ENCODE results near the gene LHFPL2. TPM values are rescaled to one million over a fixed set of nuclear protein-coding genes. Genes with fewer than 3 reads are reported as not detected.

Gene LHFPL2
- total RNA-seq, 1 donor from 2014 or later: 113 TPM

DNA sequence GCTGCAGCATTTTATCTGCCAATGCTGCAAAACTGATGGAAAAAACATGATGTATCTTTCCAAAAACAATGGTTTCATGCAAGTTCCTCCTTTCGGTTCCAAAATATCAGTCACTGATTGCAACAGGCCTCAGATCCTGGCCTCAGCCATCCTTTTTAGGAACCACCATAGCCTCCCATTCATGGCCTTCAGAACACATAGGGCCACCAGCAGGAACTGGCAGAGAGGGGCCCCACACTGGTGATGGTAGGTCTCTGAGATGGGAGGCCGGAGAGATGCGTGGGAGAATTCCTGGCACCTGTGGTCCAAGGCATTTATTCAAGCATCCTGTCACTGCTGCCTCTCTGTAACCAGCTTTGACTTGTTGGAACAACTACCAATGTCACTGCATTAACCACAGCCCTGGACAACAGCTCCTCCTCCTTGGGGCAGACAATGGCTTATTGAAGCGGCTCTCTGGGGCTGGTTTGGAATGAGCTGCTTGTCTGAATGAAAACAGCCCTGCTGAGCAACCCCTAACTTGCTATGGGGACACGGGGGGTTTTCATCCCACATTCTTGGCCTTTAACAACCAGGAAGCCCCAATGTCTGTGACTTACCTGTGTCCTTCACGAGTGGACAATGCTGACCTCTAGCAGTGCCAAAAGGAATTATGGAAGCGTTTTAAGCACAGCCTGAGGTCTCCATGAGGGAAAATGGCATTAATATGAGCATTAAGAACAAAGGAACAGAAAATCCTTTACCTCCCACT, 108.1 kb downstream of the LHFPL2 start:
- Mint-ChIP-seq H3K4me3 (ENCODE audit: unreplicated experiment) (no peak overlapping the region), H3K4me1 (ENCODE audit: unreplicated experiment) (peaks cover 53% of the 10 kb centered on the region), H3K9me3 (ENCODE audit: unreplicated experiment) (no peaks in the 10 kb centered on the region), H3K27ac (ENCODE audit: unreplicated experiment) (no peak overlapping the region), H3K36me3 (ENCODE audit: unreplicated experiment) (peaks cover 17% of the 10 kb centered on the region), H3K27me3 (ENCODE audit: unreplicated experiment) (no peaks in the 10 kb centered on the region)
- no peak for DNase-seq (ENCODE audit: extremely low spot score, unreplicated experiment)
- TF ChIP-seq, protein P1, sequence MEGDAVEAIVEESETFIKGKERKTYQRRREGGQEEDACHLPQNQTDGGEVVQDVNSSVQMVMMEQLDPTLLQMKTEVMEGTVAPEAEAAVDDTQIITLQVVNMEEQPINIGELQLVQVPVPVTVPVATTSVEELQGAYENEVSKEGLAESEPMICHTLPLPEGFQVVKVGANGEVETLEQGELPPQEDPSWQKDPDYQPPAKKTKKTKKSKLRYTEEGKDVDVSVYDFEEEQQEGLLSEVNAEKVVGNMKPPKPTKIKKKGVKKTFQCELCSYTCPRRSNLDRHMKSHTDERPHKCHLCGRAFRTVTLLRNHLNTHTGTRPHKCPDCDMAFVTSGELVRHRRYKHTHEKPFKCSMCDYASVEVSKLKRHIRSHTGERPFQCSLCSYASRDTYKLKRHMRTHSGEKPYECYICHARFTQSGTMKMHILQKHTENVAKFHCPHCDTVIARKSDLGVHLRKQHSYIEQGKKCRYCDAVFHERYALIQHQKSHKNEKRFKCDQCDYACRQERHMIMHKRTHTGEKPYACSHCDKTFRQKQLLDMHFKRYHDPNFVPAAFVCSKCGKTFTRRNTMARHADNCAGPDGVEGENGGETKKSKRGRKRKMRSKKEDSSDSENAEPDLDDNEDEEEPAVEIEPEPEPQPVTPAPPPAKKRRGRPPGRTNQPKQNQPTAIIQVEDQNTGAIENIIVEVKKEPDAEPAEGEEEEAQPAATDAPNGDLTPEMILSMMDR (IDR thresholded peaks at IDR 0.05): no peak

DNA sequence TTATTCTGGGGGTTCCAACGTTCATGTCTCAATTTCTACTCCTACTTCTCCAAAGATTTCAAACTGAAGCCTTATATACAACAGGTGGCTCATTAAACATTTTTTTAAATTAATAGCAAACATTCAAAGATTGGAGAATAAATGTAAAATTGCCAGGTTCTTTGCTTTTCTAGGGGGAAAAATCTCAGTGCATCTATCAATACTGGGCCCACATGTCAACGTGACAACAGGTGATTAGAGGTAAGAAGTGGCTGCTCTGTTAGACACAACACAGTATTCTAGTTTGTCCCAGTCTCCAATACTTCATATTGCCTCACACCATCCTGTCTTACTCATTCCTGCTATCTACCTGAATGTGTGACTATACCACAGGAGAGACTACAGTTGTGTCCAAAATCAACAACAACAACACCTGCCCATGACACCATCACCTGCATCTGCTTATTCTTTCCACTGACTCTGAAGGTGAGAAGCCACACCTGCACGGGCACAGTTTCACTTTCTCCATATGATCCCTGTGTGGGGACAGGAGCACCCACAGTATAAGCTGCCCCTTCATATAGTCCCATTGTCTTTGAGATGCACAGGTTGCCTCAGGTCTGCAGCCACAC, 110.2 kb downstream of the LHFPL2 start:
- peaks cover 54% of the 10 kb centered on the region for H3K4me1 Mint-ChIP-seq (ENCODE audit: unreplicated experiment)

DNA sequence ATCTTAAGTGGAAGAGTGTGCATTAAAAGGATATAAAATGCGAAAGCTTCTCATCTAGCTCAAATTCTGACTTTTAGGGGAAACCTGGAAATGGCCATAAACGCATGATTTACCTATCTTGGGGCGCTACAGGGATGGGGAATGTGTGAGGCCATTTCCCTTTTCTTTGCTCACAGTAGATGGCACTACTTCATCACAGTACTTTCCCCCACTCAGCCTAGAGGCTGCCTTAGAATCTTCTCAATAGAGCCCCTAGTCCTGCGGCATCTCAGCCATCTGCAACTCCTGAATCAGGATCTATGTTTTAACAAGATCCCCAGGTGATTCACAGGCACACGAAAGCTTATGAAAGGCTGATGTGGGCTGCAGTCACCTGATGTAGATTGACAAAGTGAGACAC, 110.8 kb downstream of the LHFPL2 start:
- TF ChIP-seq, protein P1 (IDR thresholded peaks at IDR 0.05): peak; percentile 62
- no peak for DNase-seq (ENCODE audit: extremely low spot score, unreplicated experiment)

More for the DNA sequence above, 110.2 kb downstream of the LHFPL2 start:
- TF ChIP-seq, protein P1 (IDR thresholded peaks at IDR 0.05): no peak
- Mint-ChIP-seq H3K36me3 (ENCODE audit: unreplicated experiment) (peaks cover 7% of the 10 kb centered on the region), H3K27ac (ENCODE audit: unreplicated experiment) (peak overlapping the region; percentile 0), H3K4me3 (ENCODE audit: unreplicated experiment) (no peak overlapping the region), H3K27me3 (ENCODE audit: unreplicated experiment) (no peaks in the 10 kb centered on the region), H3K9me3 (ENCODE audit: unreplicated experiment) (no peaks in the 10 kb centered on the region)
- no peak for DNase-seq (ENCODE audit: extremely low spot score, unreplicated experiment)

DNA sequence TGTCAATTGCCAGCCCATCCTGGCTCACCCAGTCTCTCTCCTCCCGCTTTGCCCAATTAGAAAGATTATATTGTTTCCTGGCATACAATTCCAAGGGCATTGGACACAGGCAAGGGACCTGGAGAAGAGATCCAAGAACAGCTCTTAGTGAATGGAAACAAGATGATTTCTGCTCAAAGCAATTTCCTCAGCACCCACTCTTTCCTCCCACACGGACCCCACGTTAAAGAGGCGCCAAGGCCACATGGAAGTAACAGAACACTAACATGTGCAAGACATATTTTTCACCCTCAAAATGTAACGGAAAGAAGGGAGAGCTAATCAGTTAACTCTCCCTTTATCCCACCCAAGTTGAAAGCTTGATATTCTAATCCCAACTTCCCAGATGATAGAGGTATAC, 111.2 kb downstream of the LHFPL2 start:
- no peaks in the 10 kb centered on the region for H3K9me3 Mint-ChIP-seq (ENCODE audit: unreplicated experiment)
- H3K36me3 Mint-ChIP-seq (ENCODE audit: unreplicated experiment): peaks cover 3% of the 10 kb centered on the region
- TF ChIP-seq, protein P1 (IDR thresholded peaks at IDR 0.05): no peak
- peaks cover 56% of the 10 kb centered on the region for H3K4me1 Mint-ChIP-seq (ENCODE audit: unreplicated experiment)
- H3K4me3 Mint-ChIP-seq (ENCODE audit: unreplicated experiment): no peak overlapping the region
- DNase-seq (ENCODE audit: extremely low spot score, unreplicated experiment): no peak
- peak overlapping the region; percentile 0 for H3K27ac Mint-ChIP-seq (ENCODE audit: unreplicated experiment)
- H3K27me3 Mint-ChIP-seq (ENCODE audit: unreplicated experiment): no peaks in the 10 kb centered on the region

More for the DNA sequence above, 110.8 kb downstream of the LHFPL2 start:
- Mint-ChIP-seq H3K9me3 (ENCODE audit: unreplicated experiment) (no peaks in the 10 kb centered on the region), H3K27me3 (ENCODE audit: unreplicated experiment) (no peaks in the 10 kb centered on the region), H3K36me3 (ENCODE audit: unreplicated experiment) (peaks cover 3% of the 10 kb centered on the region), H3K4me1 (ENCODE audit: unreplicated experiment) (peaks cover 56% of the 10 kb centered on the region), H3K4me3 (ENCODE audit: unreplicated experiment) (no peak overlapping the region), H3K27ac (ENCODE audit: unreplicated experiment) (peak overlapping the region; percentile 0)

DNA sequence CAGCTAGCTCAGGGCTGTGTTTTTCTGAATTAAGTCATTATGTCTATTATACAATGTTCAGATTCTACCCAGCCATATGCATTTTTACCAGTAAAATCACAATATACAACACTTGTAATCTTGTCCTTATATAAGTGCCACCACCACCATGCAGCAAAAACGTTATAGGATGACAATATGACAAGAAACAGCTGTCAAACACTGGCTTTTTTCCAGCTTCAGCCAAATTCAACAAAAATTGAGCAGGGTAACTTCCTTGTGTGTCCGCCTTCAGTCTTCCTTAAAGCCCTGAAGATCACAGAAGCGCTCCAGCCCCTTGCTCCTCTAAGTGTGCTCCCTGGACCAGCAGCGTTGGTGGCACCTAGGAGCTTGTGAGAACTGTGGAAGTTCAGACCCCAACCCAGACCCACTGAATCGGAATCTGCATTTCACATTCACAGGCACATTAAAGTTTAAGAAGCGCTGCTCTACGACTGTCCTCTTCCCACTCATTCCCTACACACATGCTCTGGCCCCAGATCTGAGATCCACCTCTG, 111.8 kb downstream of the LHFPL2 start:
- H3K4me3 Mint-ChIP-seq (ENCODE audit: unreplicated experiment): no peak overlapping the region

More for the DNA sequence above, 111.8 kb downstream of the LHFPL2 start:
- DNase-seq (ENCODE audit: extremely low spot score, unreplicated experiment): no peak
- no peak overlapping the region for H3K27ac Mint-ChIP-seq (ENCODE audit: unreplicated experiment)
- peaks cover 3% of the 10 kb centered on the region for H3K36me3 Mint-ChIP-seq (ENCODE audit: unreplicated experiment)
- TF ChIP-seq, protein P1 (IDR thresholded peaks at IDR 0.05): no peak
- peaks cover 52% of the 10 kb centered on the region for H3K4me1 Mint-ChIP-seq (ENCODE audit: unreplicated experiment)
- no peaks in the 10 kb centered on the region for H3K9me3 Mint-ChIP-seq (ENCODE audit: unreplicated experiment)
- no peaks in the 10 kb centered on the region for H3K27me3 Mint-ChIP-seq (ENCODE audit: unreplicated experiment)
